ENCODE results near the gene KIAA0586.

DNA sequence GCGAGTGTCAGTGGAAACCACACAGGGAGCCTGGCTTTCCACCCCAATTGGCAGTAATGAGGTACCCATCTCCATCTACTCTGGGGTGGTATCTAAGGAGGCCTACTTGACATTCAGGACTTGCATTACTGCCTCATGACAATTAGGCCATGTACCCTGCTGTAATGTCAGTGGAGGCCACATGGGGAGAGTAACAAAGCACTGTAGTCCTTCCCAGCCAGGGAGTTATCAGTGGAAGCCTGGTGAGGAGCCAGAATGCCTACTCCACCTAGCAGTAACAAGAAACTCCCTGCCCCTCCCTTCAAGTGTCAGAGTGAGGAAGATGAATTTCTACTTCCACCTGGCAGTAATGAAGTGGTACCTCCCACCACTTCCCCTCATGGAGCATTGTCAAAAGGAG lies 12.7 kb upstream of the KIAA0586 start:
- TF ChIP-seq POLR2AphosphoS5 (IDR thresholded peaks at IDR 0.05; ENCODE audit: low read depth, low read length) (no peak), EZH2phosphoT487 (IDR thresholded peaks at IDR 0.05; ENCODE audit: borderline replicate concordance) (no peak), EZH2 (IDR thresholded peaks at IDR 0.05) (no peak), POLR2A (IDR thresholded peaks at IDR 0.05; ENCODE audit: borderline replicate concordance, extremely low read depth, insufficient read depth, insufficient read length) (no peak), YY1 (IDR thresholded peaks at IDR 0.05; ENCODE audit: extremely low read depth, insufficient replicate concordance, low read depth, low read length) (no peak), ZNF274 (IDR thresholded peaks at IDR 0.05; ENCODE audit: low read depth, low read length) (no peak), ZFX (IDR thresholded peaks at IDR 0.05) (no peak), SP1 (IDR thresholded peaks at IDR 0.05; ENCODE audit: low read depth) (no peak), RAD21 (IDR thresholded peaks at IDR 0.05; ENCODE audit: low read depth) (no peak), SIN3A (IDR thresholded peaks at IDR 0.05; ENCODE audit: low read depth) (no peak)
- TF ChIP-seq, protein P1, sequence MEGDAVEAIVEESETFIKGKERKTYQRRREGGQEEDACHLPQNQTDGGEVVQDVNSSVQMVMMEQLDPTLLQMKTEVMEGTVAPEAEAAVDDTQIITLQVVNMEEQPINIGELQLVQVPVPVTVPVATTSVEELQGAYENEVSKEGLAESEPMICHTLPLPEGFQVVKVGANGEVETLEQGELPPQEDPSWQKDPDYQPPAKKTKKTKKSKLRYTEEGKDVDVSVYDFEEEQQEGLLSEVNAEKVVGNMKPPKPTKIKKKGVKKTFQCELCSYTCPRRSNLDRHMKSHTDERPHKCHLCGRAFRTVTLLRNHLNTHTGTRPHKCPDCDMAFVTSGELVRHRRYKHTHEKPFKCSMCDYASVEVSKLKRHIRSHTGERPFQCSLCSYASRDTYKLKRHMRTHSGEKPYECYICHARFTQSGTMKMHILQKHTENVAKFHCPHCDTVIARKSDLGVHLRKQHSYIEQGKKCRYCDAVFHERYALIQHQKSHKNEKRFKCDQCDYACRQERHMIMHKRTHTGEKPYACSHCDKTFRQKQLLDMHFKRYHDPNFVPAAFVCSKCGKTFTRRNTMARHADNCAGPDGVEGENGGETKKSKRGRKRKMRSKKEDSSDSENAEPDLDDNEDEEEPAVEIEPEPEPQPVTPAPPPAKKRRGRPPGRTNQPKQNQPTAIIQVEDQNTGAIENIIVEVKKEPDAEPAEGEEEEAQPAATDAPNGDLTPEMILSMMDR (IDR thresholded peaks at IDR 0.05 in 2 of 3, conservative IDR thresholded peaks at IDR 0.05 in 1 of 3; ENCODE audit: borderline replicate concordance in 1 of 3, insufficient read depth in 1 of 3, low read depth in 2 of 3, low read length in 2 of 3), result no peak
- TF ChIP-seq, protein P2, sequence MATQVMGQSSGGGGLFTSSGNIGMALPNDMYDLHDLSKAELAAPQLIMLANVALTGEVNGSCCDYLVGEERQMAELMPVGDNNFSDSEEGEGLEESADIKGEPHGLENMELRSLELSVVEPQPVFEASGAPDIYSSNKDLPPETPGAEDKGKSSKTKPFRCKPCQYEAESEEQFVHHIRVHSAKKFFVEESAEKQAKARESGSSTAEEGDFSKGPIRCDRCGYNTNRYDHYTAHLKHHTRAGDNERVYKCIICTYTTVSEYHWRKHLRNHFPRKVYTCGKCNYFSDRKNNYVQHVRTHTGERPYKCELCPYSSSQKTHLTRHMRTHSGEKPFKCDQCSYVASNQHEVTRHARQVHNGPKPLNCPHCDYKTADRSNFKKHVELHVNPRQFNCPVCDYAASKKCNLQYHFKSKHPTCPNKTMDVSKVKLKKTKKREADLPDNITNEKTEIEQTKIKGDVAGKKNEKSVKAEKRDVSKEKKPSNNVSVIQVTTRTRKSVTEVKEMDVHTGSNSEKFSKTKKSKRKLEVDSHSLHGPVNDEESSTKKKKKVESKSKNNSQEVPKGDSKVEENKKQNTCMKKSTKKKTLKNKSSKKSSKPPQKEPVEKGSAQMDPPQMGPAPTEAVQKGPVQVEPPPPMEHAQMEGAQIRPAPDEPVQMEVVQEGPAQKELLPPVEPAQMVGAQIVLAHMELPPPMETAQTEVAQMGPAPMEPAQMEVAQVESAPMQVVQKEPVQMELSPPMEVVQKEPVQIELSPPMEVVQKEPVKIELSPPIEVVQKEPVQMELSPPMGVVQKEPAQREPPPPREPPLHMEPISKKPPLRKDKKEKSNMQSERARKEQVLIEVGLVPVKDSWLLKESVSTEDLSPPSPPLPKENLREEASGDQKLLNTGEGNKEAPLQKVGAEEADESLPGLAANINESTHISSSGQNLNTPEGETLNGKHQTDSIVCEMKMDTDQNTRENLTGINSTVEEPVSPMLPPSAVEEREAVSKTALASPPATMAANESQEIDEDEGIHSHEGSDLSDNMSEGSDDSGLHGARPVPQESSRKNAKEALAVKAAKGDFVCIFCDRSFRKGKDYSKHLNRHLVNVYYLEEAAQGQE (IDR thresholded peaks at IDR 0.05; ENCODE audit: low read depth), result no peak
- TF ChIP-seq, protein P3, sequence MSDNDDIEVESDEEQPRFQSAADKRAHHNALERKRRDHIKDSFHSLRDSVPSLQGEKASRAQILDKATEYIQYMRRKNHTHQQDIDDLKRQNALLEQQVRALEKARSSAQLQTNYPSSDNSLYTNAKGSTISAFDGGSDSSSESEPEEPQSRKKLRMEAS (IDR thresholded peaks at IDR 0.05), result no peak

Data from HCT116 (cell line).